H1 (cell line): ENCODE results near the gene PLEKHG3. TPM values are rescaled to one million over a fixed set of nuclear protein-coding genes. Genes with fewer than 3 reads are reported as not detected.
A peak's percentile ranks its signal among the peaks of the same experiment; 100 is the strongest.

Source experiments
- CTCF ChIA-PET: fragments of 300-600 bp; sonication (Branson Sonifier 250); formaldehyde crosslinking; loops from one replicate; lab custom pipeline; 2021; ENCODE audit not compliant: partially characterized antibody; lab: Charles Lee
- POLR2A ChIA-PET: fragments of 300-600 bp; sonication (Branson Sonifier 250); formaldehyde crosslinking; loops from one replicate; lab custom pipeline; 2021; ENCODE audit warnings: inconsistent platforms; ENCODE audit not compliant: partially characterized antibody; lab: Charles Lee
- DNase-seq, 2 experiments: peaks; one replicate each; pipeline versions ENCODE4 v3.0.0 to v3.0.0-alpha.2; 2010 to 2022; ENCODE audit warnings: low spot score in 2 of 2, low read depth in 1 of 2, mixed read lengths in 1 of 2
- FAIRE-seq: peaks from 2 replicates; lab custom pipeline; 2011; peaks lifted over from hg19 to GRCh38; lab: Jason Lieb, UNC
- H2AFZ ChIP-seq: 2 replicates; pipeline ENCODE4 v1.8.1; 2012; ENCODE audit warnings: low read length, inconsistent platforms
- H2AK5ac ChIP-seq: 2 replicates; pipeline ENCODE4 v1.6.1; 2013; ENCODE audit warnings: low read depth, low read length
- H2BK120ac ChIP-seq: replicated peaks from 2 replicates; pipeline ENCODE3; 2013; ENCODE audit warnings: low read depth, low read length, inconsistent platforms
- H2BK12ac ChIP-seq: 2 replicates; pipeline ENCODE4 v1.6.1; 2013; ENCODE audit warnings: low read depth, low read length
- H2BK15ac ChIP-seq: 2 replicates; pipeline ENCODE4 v1.6.1; 2013; ENCODE audit warnings: low read length
- H2BK20ac ChIP-seq: 2 replicates; pipeline ENCODE4 v1.6.1; 2013; ENCODE audit warnings: low read length
- H2BK5ac ChIP-seq: 2 replicates; pipeline ENCODE4 v1.6.1; 2013; ENCODE audit warnings: low read depth, low read length
- H3K14ac ChIP-seq: 2 replicates; pipeline ENCODE4 v1.6.1; 2013; ENCODE audit warnings: inconsistent platforms; ENCODE audit not compliant: insufficient read length
- H3K18ac ChIP-seq: 2 replicates; pipeline ENCODE4 v1.6.1; 2013; ENCODE audit warnings: low read length; ENCODE audit errors: extremely low read depth
- H3K23ac ChIP-seq: 2 replicates; pipeline ENCODE4 v1.6.1; 2013; ENCODE audit warnings: inconsistent platforms; ENCODE audit not compliant: insufficient read length
- H3K23me2 ChIP-seq: 2 replicates; pipeline ENCODE4 v1.6.1; 2013; ENCODE audit warnings: low read depth, low read length
- H3K27ac ChIP-seq: 2 replicates; pipeline ENCODE4 v1.6.1; 2011; ENCODE audit warnings: low read depth, low read length, inconsistent platforms
- H3K27me3 ChIP-seq, 4 experiments: replicated peaks in 1 of 4; 1 replicate in 1 of 4; 2 replicates in 3 of 4; pipeline versions ENCODE4 v1.6.1 to v1.8.1; 2011 to 2013; ENCODE audit warnings: low read length in 3 of 4, mild to moderate bottlenecking in 3 of 4, inconsistent platforms in 2 of 4, mixed read lengths in 2 of 4, moderate library complexity in 1 of 4; ENCODE audit not compliant: control insufficient read depth in 3 of 4, insufficient read depth in 3 of 4; ENCODE audit errors: extremely low read depth in 1 of 4
- H3K36me3 ChIP-seq, 4 experiments: 2 replicates each; pipeline versions ENCODE4 v1.6.1 to v1.8.1; 2011 to 2013; ENCODE audit warnings: mild to moderate bottlenecking in 4 of 4, low read length in 3 of 4, moderate library complexity in 2 of 4, control low read depth in 1 of 4, inconsistent platforms in 1 of 4; ENCODE audit not compliant: insufficient read depth in 4 of 4, control insufficient read depth in 2 of 4
- H3K4ac ChIP-seq: replicated peaks from 2 replicates; pipeline ENCODE3; 2013; ENCODE audit warnings: low read length, low read depth, mixed read lengths, inconsistent platforms; ENCODE audit not compliant: insufficient read length
- H3K4me1 ChIP-seq, 4 experiments: replicated peaks in 1 of 4; 1 replicate in 1 of 4; 2 replicates in 3 of 4; pipeline versions ENCODE4 v1.6.1 to v1.8.1; 2011 to 2013; ENCODE audit warnings: low read length in 3 of 4, inconsistent platforms in 2 of 4, mixed read lengths in 1 of 4; ENCODE audit not compliant: insufficient read depth in 4 of 4, control insufficient read depth in 3 of 4
- H3K4me2 ChIP-seq, 2 experiments: 2 replicates each; pipeline versions ENCODE4 v1.6.1 to v1.8.1; 2011 to 2013; ENCODE audit warnings: low read depth in 2 of 2, low read length in 2 of 2, control low read depth in 1 of 2, inconsistent platforms in 1 of 2, mild to moderate bottlenecking in 1 of 2; ENCODE audit not compliant: insufficient read depth in 1 of 2
- H3K4me3 ChIP-seq, 4 experiments: fragments of 200-600, 300-600 bp in 1 of 4; sonication (generic), shearing (Covaris generic), sonication (Bioruptor Twin) in 1 of 4; 2 replicates each; pipeline versions ENCODE4 v1.5.1 to v1.8.1; 2011 to 2016; ENCODE audit warnings: low read length in 4 of 4, low read depth in 3 of 4, control low read depth in 2 of 4, inconsistent platforms in 2 of 4, mild to moderate bottlenecking in 2 of 4, mixed read lengths in 1 of 4, moderate library complexity in 1 of 4; ENCODE audit not compliant: insufficient read depth in 2 of 4; ENCODE audit errors: extremely low read depth in 1 of 4
- H3K56ac ChIP-seq: replicated peaks from 2 replicates; pipeline ENCODE3; 2013; ENCODE audit warnings: low read depth, mild to moderate bottlenecking, mixed read lengths, low read length, inconsistent platforms; ENCODE audit not compliant: insufficient read length
- H3K79me1 ChIP-seq: 2 replicates; pipeline ENCODE4 v1.6.1; 2013; ENCODE audit warnings: low read depth, low read length, control low read depth
- H3K79me2 ChIP-seq, 2 experiments: 2 replicates each; pipeline versions ENCODE4 v1.6.1 to v1.8.1; 2012 to 2013; ENCODE audit warnings: low read length in 2 of 2, mild to moderate bottlenecking in 2 of 2, inconsistent platforms in 1 of 2; ENCODE audit not compliant: insufficient read depth in 2 of 2, control insufficient read depth in 1 of 2
- H3K9ac ChIP-seq, 4 experiments: replicated peaks in 1 of 4; 1 replicate in 1 of 4; 2 replicates in 3 of 4; pipeline versions ENCODE4 v1.6.1 to v1.8.1; 2011 to 2013; ENCODE audit warnings: low read depth in 3 of 4, low read length in 3 of 4, control low read depth in 2 of 4, mild to moderate bottlenecking in 2 of 4, moderate library complexity in 2 of 4, inconsistent platforms in 1 of 4; ENCODE audit errors: extremely low read depth in 1 of 4
- H3K9me3 ChIP-seq, 2 experiments: 2 replicates each; pipeline versions ENCODE4 v1.6.1 to v1.8.1; 2012 to 2013; ENCODE audit warnings: mild to moderate bottlenecking in 2 of 2, moderate library complexity in 2 of 2, control low read depth in 1 of 2, inconsistent platforms in 1 of 2, low read depth in 1 of 2, low read length in 1 of 2, mixed read lengths in 1 of 2; ENCODE audit not compliant: insufficient read depth in 2 of 2
- H4K20me1 ChIP-seq, 2 experiments: replicated peaks in 1 of 2; 2 replicates each; pipeline versions ENCODE3 to v1.8.1; 2011 to 2013; ENCODE audit warnings: inconsistent platforms in 2 of 2, low read length in 2 of 2, mild to moderate bottlenecking in 1 of 2; ENCODE audit not compliant: insufficient read depth in 2 of 2, control insufficient read depth in 1 of 2
- H4K5ac ChIP-seq: 2 replicates; pipeline ENCODE4 v1.6.1; 2013; ENCODE audit warnings: low read length, low read depth, mixed read lengths, inconsistent platforms; ENCODE audit not compliant: insufficient read length
- H4K8ac ChIP-seq: 2 replicates; pipeline ENCODE4 v1.8.0; 2013; ENCODE audit warnings: mild to moderate bottlenecking, moderate library complexity, low read length, inconsistent platforms; ENCODE audit not compliant: insufficient read depth; ENCODE audit errors: extremely low read depth
- H4K91ac ChIP-seq: replicated peaks from 2 replicates; pipeline ENCODE3; 2013; ENCODE audit warnings: low read length, mixed read lengths, inconsistent platforms; ENCODE audit not compliant: insufficient read length
- BCL11A ChIP-seq, 2 experiments: IDR thresholded peaks; one replicate each; pipeline ENCODE4 v1.6.1; 2011; ENCODE audit warnings: low read depth in 2 of 2, low read length in 2 of 2, mild to moderate bottlenecking in 2 of 2
- CBX8 ChIP-seq: fragments of 300-800, 300-1000 bp; sonication (generic); IDR thresholded peaks from 2 replicates; pipeline ENCODE4 v1.7.1; 2016; ENCODE audit warnings: low read depth, low read length, borderline replicate concordance
- CHD2 ChIP-seq: IDR thresholded peaks from 2 replicates; pipeline ENCODE4 v1.6.1; 2012; ENCODE audit warnings: low read length, improper control_type of control experiment
- CTBP2 ChIP-seq: IDR thresholded peaks from 2 replicates; pipeline ENCODE4 v1.7.0; 2011; ENCODE audit warnings: borderline replicate concordance, mild to moderate bottlenecking, moderate library complexity, mixed read lengths, low read length; ENCODE audit not compliant: insufficient read depth, insufficient read length
- GTF2F1 ChIP-seq: IDR thresholded peaks from 2 replicates; pipeline ENCODE4 v1.6.1; 2012; ENCODE audit warnings: low read depth, low read length, improper control_type of control experiment, borderline replicate concordance
- HDAC2 ChIP-seq, 2 experiments: fragments of 300-600 bp in 1 of 2; sonication (generic) in 1 of 2; IDR thresholded peaks; 2 replicates each; pipeline ENCODE4 v1.6.1; 2011 to 2012; ENCODE audit warnings: low read depth in 2 of 2, low read length in 2 of 2, mild to moderate bottlenecking in 2 of 2, moderate library complexity in 2 of 2, borderline replicate concordance in 1 of 2, inconsistent platforms in 1 of 2
- JUN ChIP-seq: IDR thresholded peaks from 2 replicates; pipeline ENCODE4 v1.6.1; 2011; ENCODE audit warnings: low read depth, mild to moderate bottlenecking, improper control_type of control experiment, low read length
- KDM1A ChIP-seq: fragments of 200-600, 300-600 bp; sonication (generic); IDR thresholded peaks from 2 replicates; pipeline ENCODE4 v1.7.1; 2016; ENCODE audit warnings: mild to moderate bottlenecking, low read length, borderline replicate concordance
- RXRA ChIP-seq: IDR thresholded peaks from 2 replicates; pipeline ENCODE4 v1.6.1; 2011; ENCODE audit warnings: low read depth, mild to moderate bottlenecking, low read length, moderate library complexity; ENCODE audit not compliant: insufficient read depth
- SP2 ChIP-seq: IDR thresholded peaks from 2 replicates; pipeline ENCODE4 v1.6.1; 2012; ENCODE audit warnings: mild to moderate bottlenecking, low read length, inconsistent platforms
- SP4 ChIP-seq: IDR thresholded peaks from 2 replicates; pipeline ENCODE4 v1.6.1; 2012; ENCODE audit warnings: low read length, inconsistent platforms
- TBP ChIP-seq: IDR thresholded peaks from 2 replicates; pipeline ENCODE4 v1.6.1; 2011; ENCODE audit warnings: low read depth, low read length, improper control_type of control experiment
- TEAD4 ChIP-seq: IDR thresholded peaks from 2 replicates; pipeline ENCODE4 v1.6.1; 2012; ENCODE audit warnings: low read depth, low read length, inconsistent platforms, mixed read lengths
- WGBS, 2 experiments: shearing (Covaris generic) in 1 of 2; methylation state at CpG; one replicate each; pipeline versions ENCODE4 v1.1.6 to v1.1.7; 2013 to 2015; ENCODE audit warnings: low lambda C conversion rate in 2 of 2, mixed read lengths in 2 of 2, inconsistent platforms in 1 of 2, low coverage in 1 of 2, missing lambda C conversion rate in 1 of 2; ENCODE audit not compliant: insufficient replicate concordance in 2 of 2, insufficient coverage in 1 of 2, insufficient read length in 1 of 2; ENCODE audit errors: extremely low coverage in 1 of 2, missing lambda C conversion rate in 1 of 2; 5-methylcytosine and 5-hydroxymethylcytosine counted together
- polyA plus RNA-seq, 7 experiments: library from polyadenylated mRNA; depleted of rRNA in 3 of 7; stranded (reverse) in 5 of 7; unstranded in 2 of 7; fragments of >200 nt in 5 of 7; fragments of 200-250 nt in 2 of 7; gene quantifications; 1 replicate in 5 of 7; 2 replicates in 1 of 7; 4 replicates in 1 of 7; pipeline versions ENCODE4 v1.2.1 to v1.2.3, GENCODE V29; 2011 to 2013; ENCODE audit warnings: missing spikeins in 2 of 7, mixed read lengths in 2 of 7
- total RNA-seq: library from RNA; stranded (reverse); fragmentation: NEBNext Ultra II Directional; extraction: Animal tissue kit (Norgen Biotek cat#: 25700); gene quantifications from 2 replicates; pipeline ENCODE4 v1.2.1, GENCODE V29; 2021

PLEKHG3 gene
- total and polyA plus RNA-seq, 2 of the 8 experiments (the other 6 are each of a cell fraction or from before 2014, with no cell fraction given): 43.4 to 90.6 TPM

- Histone ChIP-seq H3K4me3 (peak overlapping the region in 1 of 4 experiments; percentile 80; a peak in 1 of 8 replicates), H4K91ac (no peak overlapping the region), H3K79me2 (peaks cover 0 to 14% of the 10 kb centered on the region in 2 experiments; a peak in 2 of 4 replicates), H3K9ac (no peak overlapping the region), H3K4me2 (peak overlapping the region; percentile 94 to 96; a peak in 3 of 4 replicates), H2BK15ac (no peak overlapping the region), H3K27ac (no peak overlapping the region), H2BK5ac (no peak overlapping the region), H2AFZ (no peak overlapping the region), H3K56ac (no peak overlapping the region), H2BK20ac (no peak overlapping the region), H3K23ac (no peak overlapping the region), H3K79me1 (no peaks in the 10 kb centered on the region), H4K8ac (no peak overlapping the region), H4K5ac (no peak overlapping the region), H2BK12ac (no peak overlapping the region), H2BK120ac (no peak overlapping the region), H3K4ac (no peak overlapping the region), H3K14ac (no peak overlapping the region), H3K36me3 (no peaks in the 10 kb centered on the region), H3K27me3 (no peaks in the 10 kb centered on the region), H3K9me3 (no peaks in the 10 kb centered on the region), H3K4me1 (peaks cover 7 to 39% (median 29%) of the 10 kb centered on the region in 4 experiments), H4K20me1 (no peaks in the 10 kb centered on the region), H3K23me2 (peaks cover 21% of the 10 kb centered on the region), H2AK5ac (peak overlapping the region; percentile 57; the same call in 1 of the 2 replicates), H3K18ac (peak overlapping the region; percentile 15; the same call in 1 of the 2 replicates)
- FAIRE-seq (peak; percentile 60), DNase-seq (no peak)
- ChIA-PET POLR2A (interaction anchor here (0.6 to 7.8 kb wide), 2 partner anchors 15 to 169 kb away, joined by 3 to 102 read pairs; no protein-coding TSS in a partner anchor), CTCF (interaction anchor here (0.9 to 9.3 kb wide), 5 partner anchors 16 to 43 kb away, joined by 3 to 74 read pairs (median 8); no protein-coding TSS in a partner anchor)
- WGBS, 2 experiments: 50% methylated on average over 4 of the region's 4 CpGs; no CpG with 5 or more reads in 1 of the 2 experiments
- no peak for TF ChIP-seq GTF2F1
- TF ChIP-seq TBP: no peak
- no peak for TF ChIP-seq CBX8
- no peak for TF ChIP-seq BCL11A (IDR thresholded peaks at IDR 0.05; ENCODE audit: low read depth in 2 of 2, low read length in 2 of 2)
- no peak for TF ChIP-seq KDM1A
- no peak for TF ChIP-seq TEAD4
- no peak for TF ChIP-seq JUN
- no peak for TF ChIP-seq SP4
- TF ChIP-seq SP2: no peak
- TF ChIP-seq HDAC2 (IDR thresholded peaks at IDR 0.05; ENCODE audit: borderline replicate concordance in 1 of 2, low read depth in 2 of 2, low read length in 2 of 2): no peak
- no peak for TF ChIP-seq CTBP2
- no peak for TF ChIP-seq RXRA
- TF ChIP-seq CHD2: no peak
Observed at GRCh38 chr14:64700894-64701293, 3.3 kb upstream of the PLEKHG3 start.
